Sciatic nerve (tissue), 2 donors: ENCODE data around the gene ERBB2. TPM values are rescaled to one million over a fixed set of nuclear protein-coding genes. Genes with fewer than 3 reads are reported as not detected.
"Not testable (repeated sequence)": the region's sequence is repeated elsewhere in the genome, so short reads cannot be mapped to it uniquely, and the experiment has no call there.

ENCODE experiments used
- ATAC-seq: fragments of 200-7000 bp; cut with Tn5 transposase; one replicate; pipeline ENCODE4 v1.9.1; 2020; ENCODE audit warnings: mild to moderate bottlenecking, moderate library complexity
- DNase-seq: peaks from one replicate; pipeline ENCODE4 v3.0.0-alpha.2; 2020; ENCODE audit warnings: low spot score
- intact Hi-C: fragments of 100-400 bp; cut with DNase I; formaldehyde crosslinking; loops from one replicate; pipeline ENCODE4 v1.14.2; 2022
- total RNA-seq: library from RNA; stranded (reverse); fragmentation: NEBNext Ultra II Directional; extraction: Animal tissue kit (Norgen Biotek cat#: 25700); gene quantifications from one replicate; pipeline ENCODE4 v1.2.1, GENCODE V29; 2021
- donor health status: DM: no; HTN: no; CAD: no.
- donor health status: DM: no; HTN: no; CAD: no.

Gene ERBB2
- total RNA-seq, 1 donor from 2014 or later = 131 TPM

GRCh38 chr17:39737206-39737759 is 37.4 kb downstream of the ERBB2 start:
- intact Hi-C loops = no loop called here
- ATAC-seq (no peak), DNase-seq (no peak)

- no peak for DNase-seq
- ATAC-seq = no peak
- intact Hi-C loops = no loop called here
Measured at GRCh38 chr17:39737760-39738567, 38.1 kb downstream of the ERBB2 start, which contains the start of gene GRB7. Gene GRB7, plus strand, starts transcription at chr17:39737938. Its CDS starts 4,364 bp downstream, at chr17:39742302.

- no peak for DNase-seq
- ATAC-seq = peak; percentile 18
- intact Hi-C loops = no loop called here
Measured at GRCh38 chr17:39738568-39738901, 38.7 kb downstream of the ERBB2 start.

- ATAC-seq (peak; percentile 47), DNase-seq (no peak)
- intact Hi-C loops = no loop called here
Measured at GRCh38 chr17:39738983-39739884, 39.4 kb downstream of the ERBB2 start.

- DNase-seq (no peak), ATAC-seq (peak; percentile 29)
- intact Hi-C loops = no loop called here
Measured at GRCh38 chr17:39739885-39740356, 40.1 kb downstream of the ERBB2 start.

- ATAC-seq (peak; percentile 18), DNase-seq (no peak)
- intact Hi-C loops = no loop called here
Measured at GRCh38 chr17:39740357-39741111, 40.7 kb downstream of the ERBB2 start.

- intact Hi-C loops = no loop called here
- no peak for ATAC-seq
- no peak for DNase-seq
Measured at GRCh38 chr17:39742126-39742855, 42.4 kb downstream of the ERBB2 start.

- ATAC-seq (no peak), DNase-seq (no peak)
- intact Hi-C loops = no loop called here
Measured at GRCh38 chr17:39742856-39743436, 43.1 kb downstream of the ERBB2 start.

GRCh38 chr17:39744075-39744835 is 44.4 kb downstream of the ERBB2 start:
- DNase-seq (no peak), ATAC-seq (no peak)
- intact Hi-C loops = no loop called here

- ATAC-seq = no peak
- intact Hi-C loops = no loop called here
- DNase-seq = no peak
Measured at GRCh38 chr17:39744836-39745215, 45.0 kb downstream of the ERBB2 start.

- no peak for ATAC-seq
- intact Hi-C loops = no loop called here
- peak; percentile 53 for DNase-seq
Measured at GRCh38 chr17:39745335-39746144, 45.7 kb downstream of the ERBB2 start.

- intact Hi-C loops = no loop called here
- DNase-seq (no peak), ATAC-seq (no peak)
Measured at GRCh38 chr17:39746145-39746461, 46.2 kb downstream of the ERBB2 start.

GRCh38 chr17:39747745-39748144 is 47.9 kb downstream of the ERBB2 start:
- ATAC-seq (no peak), DNase-seq (no peak)
- intact Hi-C loops = no loop called here

- intact Hi-C loops, DNase-seq, ATAC-seq: not testable (repeated sequence)
Measured at GRCh38 chr17:39748444-39749034, 48.7 kb downstream of the ERBB2 start.

- no peak for DNase-seq
- ATAC-seq = no peak
Measured at GRCh38 chr17:39750131-39751015, 50.5 kb downstream of the ERBB2 start.

More at GRCh38 chr17:39750131-39751015, 50.5 kb downstream of the ERBB2 start:
- intact Hi-C loops = loop anchor here (5.0 kb wide), 1 partner anchor 128 kb away; no protein-coding TSS in a partner anchor
